IMR-90 (cell line): ENCODE results near the gene IGF1R. TPM values are rescaled to one million over a fixed set of nuclear protein-coding genes. Genes with fewer than 3 reads are reported as not detected.

Experiments
- ATAC-seq: fragments of 200-7000 bp; cut with Tn5 transposase; 2 replicates; pipeline ENCODE4 v1.9.1; 2020; ENCODE audit warnings: low read depth, mild to moderate bottlenecking, moderate library complexity
- BruUV-seq: library from RNA; stranded (reverse); fragments of 400-500 nt; replicated peaks from 2 replicates; lab custom pipeline; 2021; lab: Mats Ljungman, UMichigan
- CTCF ChIA-PET: fragments of 300-600 bp; formaldehyde crosslinking; extraction: SDS; loops from one replicate; lab custom pipeline; 2021; ENCODE audit warnings: antibody characterized with exemption; lab: Yijun Ruan, JAX
- POLR2A ChIA-PET: fragments of 300-600 bp; sonication (Branson Sonifier 250); formaldehyde crosslinking; loops from one replicate; lab custom pipeline; 2022; ENCODE audit warnings: antibody characterized with exemption; ENCODE audit not compliant: unreplicated experiment; lab: Charles Lee
- DNase-seq: peaks from one replicate; pipeline ENCODE4 v3.0.0; 2013
- H2AFZ ChIP-seq: replicated peaks from 2 replicates; pipeline ENCODE3; 2013; ENCODE audit warnings: low read length, mild to moderate bottlenecking; ENCODE audit not compliant: poor library complexity
- H2AK5ac ChIP-seq: 2 replicates; pipeline ENCODE4 v1.6.1; 2013; ENCODE audit warnings: low read depth, low read length, inconsistent platforms
- H2AK9ac ChIP-seq: replicated peaks from 2 replicates; pipeline ENCODE3; 2013; ENCODE audit warnings: mild to moderate bottlenecking, low read depth, low read length, moderate library complexity; ENCODE audit not compliant: poor library complexity
- H2BK120ac ChIP-seq: 2 replicates; pipeline ENCODE4 v1.6.1; 2013; ENCODE audit warnings: low read depth, low read length, inconsistent platforms
- H2BK15ac ChIP-seq: 3 replicates; pipeline ENCODE4 v1.6.1; 2013; ENCODE audit warnings: low read depth, low read length, inconsistent platforms
- H2BK20ac ChIP-seq: 2 replicates; pipeline ENCODE4 v1.6.1; 2013; ENCODE audit warnings: low read depth, mild to moderate bottlenecking, inconsistent platforms, low read length, moderate library complexity
- H2BK5ac ChIP-seq: 2 replicates; pipeline ENCODE4 v1.6.1; 2013; ENCODE audit warnings: mild to moderate bottlenecking, low read depth, low read length, inconsistent platforms; ENCODE audit not compliant: poor library complexity, severe bottlenecking
- H3K14ac ChIP-seq: replicated peaks from 2 replicates; pipeline ENCODE4 v1.6.1; 2013; ENCODE audit warnings: low read depth, low read length, inconsistent platforms
- H3K18ac ChIP-seq: 2 replicates; pipeline ENCODE4 v1.6.1; 2013; ENCODE audit warnings: low read depth, low read length, control low read depth
- H3K23ac ChIP-seq: 2 replicates; pipeline ENCODE4 v1.6.1; 2013; ENCODE audit warnings: low read depth, low read length, inconsistent platforms
- H3K27ac ChIP-seq: 2 replicates; pipeline ENCODE4 v1.5.1; 2013; ENCODE audit warnings: mild to moderate bottlenecking, control low read depth, low read length; ENCODE audit not compliant: insufficient read depth
- H3K27me3 ChIP-seq: 2 replicates; pipeline ENCODE4 v1.6.1; 2013; ENCODE audit warnings: low read length; ENCODE audit not compliant: control insufficient read depth, insufficient read depth
- H3K36me3 ChIP-seq: 2 replicates; pipeline ENCODE4 v1.6.1; 2013; ENCODE audit warnings: low read length, mixed read lengths; ENCODE audit not compliant: control insufficient read depth, insufficient read depth
- H3K4ac ChIP-seq: 2 replicates; pipeline ENCODE4 v1.6.1; 2013; ENCODE audit warnings: low read depth, low read length, inconsistent platforms
- H3K4me1 ChIP-seq: 2 replicates; pipeline ENCODE4 v1.6.1; 2013; ENCODE audit warnings: low read length, mixed read lengths; ENCODE audit not compliant: control insufficient read depth, insufficient read depth
- H3K4me2 ChIP-seq: 2 replicates; pipeline ENCODE4 v1.6.1; 2013; ENCODE audit warnings: low read depth, mild to moderate bottlenecking, control low read depth, low read length, moderate library complexity
- H3K4me3 ChIP-seq: 2 replicates; pipeline ENCODE4 v1.5.1; 2013; ENCODE audit warnings: low read depth, mild to moderate bottlenecking, control low read depth, low read length, moderate library complexity; ENCODE audit not compliant: insufficient read depth
- H3K56ac ChIP-seq: 2 replicates; pipeline ENCODE4 v1.6.1; 2013; ENCODE audit warnings: low read length, inconsistent platforms; ENCODE audit not compliant: insufficient read depth; ENCODE audit errors: extremely low read depth
- H3K79me1 ChIP-seq, 2 experiments: 2 replicates each; pipeline ENCODE4 v1.6.1; 2013; ENCODE audit warnings: low read length in 2 of 2, inconsistent platforms in 1 of 2, low read depth in 1 of 2
- H3K9ac ChIP-seq: 2 replicates; pipeline ENCODE4 v1.6.1; 2013; ENCODE audit warnings: low read depth, low read length, control low read depth
- H3K9me1 ChIP-seq: 2 replicates; pipeline ENCODE4 v1.6.1; 2013; ENCODE audit warnings: low read length, inconsistent platforms; ENCODE audit not compliant: insufficient read depth
- H3K9me3 ChIP-seq: 2 replicates; pipeline ENCODE4 v1.6.1; 2013; ENCODE audit warnings: low read length; ENCODE audit not compliant: control insufficient read depth, insufficient read depth
- H4K20me1 ChIP-seq: 2 replicates; pipeline ENCODE4 v1.6.1; 2013; ENCODE audit warnings: low read length, inconsistent platforms; ENCODE audit not compliant: insufficient read depth
- H4K5ac ChIP-seq: 2 replicates; pipeline ENCODE4 v1.6.1; 2013; ENCODE audit warnings: mild to moderate bottlenecking, low read depth, low read length, control low read depth
- H4K8ac ChIP-seq, 2 experiments: 2 replicates each; pipeline ENCODE4 v1.6.1; 2013; ENCODE audit warnings: low read depth in 2 of 2, low read length in 2 of 2, control low read depth in 1 of 2, inconsistent platforms in 1 of 2
- H4K91ac ChIP-seq: 2 replicates; pipeline ENCODE4 v1.6.1; 2013; ENCODE audit warnings: low read depth, low read length, inconsistent platforms; ENCODE audit not compliant: insufficient read depth
- CEBPB ChIP-seq: IDR thresholded peaks from 2 replicates; pipeline ENCODE4 v1.6.1; 2012; ENCODE audit warnings: low read depth, low read length, improper control_type of control experiment
- CHD1 ChIP-seq: IDR thresholded peaks from 2 replicates; pipeline ENCODE4 v1.6.1; 2012; ENCODE audit warnings: low read depth, low read length, improper control_type of control experiment
- WGBS, 2 experiments: methylation state at CpG; one replicate each; pipeline versions ENCODE4 v1.1.5 to v1.1.7; 2013; ENCODE audit warnings: missing lambda C conversion rate in 2 of 2; ENCODE audit not compliant: insufficient read length in 1 of 2; ENCODE audit errors: extremely low coverage in 2 of 2; 5-methylcytosine and 5-hydroxymethylcytosine counted together
- dilution Hi-C: fragments of 300-500 bp; cut with HindIII; formaldehyde crosslinking; loops from one replicate; pipeline ENCODE4 v1.14.3; 2018; ENCODE audit warnings: low sequenced_read_pairs; ENCODE audit not compliant: unreplicated experiment
- in situ Hi-C: fragments of 300-500 bp; cut with MboI; formaldehyde crosslinking; loops from 3 replicates; pipeline ENCODE4 v1.14.3; 2019; ENCODE audit warnings: low sequenced_read_pairs, inconsistent platforms, mixed read lengths
- intact Hi-C: fragments of 100-400 bp; cut with micrococcal nuclease; formaldehyde crosslinking; loops from 2 replicates; pipeline ENCODE4 v1.10.0; 2022
- polyA plus RNA-seq, 3 experiments: library from polyadenylated mRNA; depleted of rRNA; stranded (reverse); fragments of >200 nt; gene quantifications; 2 replicates each; pipeline ENCODE4 v1.2.3, GENCODE V29; 2012; ENCODE audit warnings: low replicate concordance in 1 of 3
- total RNA-seq: library from RNA; depleted of rRNA; stranded (reverse); fragments of >200 nt; gene quantifications from 2 replicates; pipeline ENCODE4 v1.2.3, GENCODE V29; 2012

Gene IGF1R
- total and polyA plus RNA-seq, 2 of the 4 experiments (the other 2 are of a cell fraction): 24.0 to 24.9 TPM

DNA sequence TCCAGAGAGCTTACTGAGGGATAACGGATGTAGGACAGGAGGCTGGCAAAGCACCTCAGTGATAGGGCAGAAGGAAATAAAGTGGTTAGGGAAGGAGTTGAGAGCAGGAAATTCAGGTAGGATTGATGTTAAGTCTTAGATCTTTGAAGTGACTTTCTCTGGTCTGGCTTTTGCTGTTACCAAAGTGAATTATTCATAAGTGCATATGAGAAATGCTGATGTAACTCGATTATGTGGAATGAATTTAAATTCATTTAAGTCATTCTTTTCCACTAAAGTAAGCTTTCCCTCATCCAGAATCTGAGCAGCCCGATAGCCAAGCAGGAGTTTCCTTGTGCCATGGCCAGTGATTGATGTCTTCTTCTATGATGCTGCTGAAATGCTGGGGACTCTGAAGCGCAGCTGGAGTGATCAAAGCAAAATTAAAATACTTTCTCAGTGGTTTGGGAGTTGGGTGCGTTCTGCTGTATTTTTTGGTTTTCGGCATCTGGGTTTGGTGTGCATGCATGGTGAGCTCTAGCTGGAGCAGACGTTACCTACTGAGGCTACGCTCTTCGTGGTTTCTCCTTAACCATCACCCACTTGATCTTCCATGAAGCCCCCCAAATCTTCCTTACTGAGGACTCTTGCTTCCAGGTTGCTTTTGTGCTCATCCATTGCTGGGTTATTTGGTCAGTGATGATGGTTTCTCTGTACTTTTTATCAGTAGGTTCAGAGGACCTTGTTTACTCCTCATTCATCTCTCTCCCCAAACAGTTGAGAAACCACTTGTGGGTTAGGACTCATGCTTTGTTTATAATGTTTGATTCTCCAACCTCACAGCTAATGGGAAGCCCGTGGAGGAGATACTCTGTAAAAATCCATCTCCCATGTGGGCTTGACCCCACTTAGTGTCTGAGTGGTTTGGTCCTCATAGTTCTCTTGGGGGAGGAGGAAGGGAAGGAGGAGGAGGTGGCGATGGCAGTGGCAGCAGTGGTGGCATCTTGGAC, 72.5 kb downstream of the IGF1R start:
- ChIA-PET CTCF (interaction anchor here (0.8 kb wide), 2 partner anchors 28 to 61 kb away, joined by 3 to 5 read pairs; no protein-coding TSS in a partner anchor), POLR2A (no interaction called here)
- no peak overlapping the region for H2AFZ ChIP-seq
- no peak overlapping the region for H3K18ac ChIP-seq
- 100% methylated on average over 1 of the region's 11 CpGs; no CpG with 5 or more reads in 1 of the 2 experiments for WGBS, 2 experiments
- BruUV-seq: no TSS peak
- 0 out of 3 replicates have a peak overlapping the region, but pooled peaks have one; percentile 13 for H2BK15ac ChIP-seq
- no peak overlapping the region for H3K27ac ChIP-seq
- peaks cover 63% of the 10 kb centered on the region for H3K9me1 ChIP-seq
- in situ Hi-C loops: no loop called here
- H3K14ac ChIP-seq: no peak overlapping the region
- intact Hi-C loops: no loop called here
- H3K4me2 ChIP-seq: peak overlapping the region; percentile 18
- no peak overlapping the region for H4K91ac ChIP-seq
- H2BK20ac ChIP-seq: 0 out of 2 replicates have a peak overlapping the region, but pooled peaks have one; percentile 2
- no peaks in the 10 kb centered on the region for H3K27me3 ChIP-seq
- dilution Hi-C loops: no loop called here
- H2BK5ac ChIP-seq: no peak overlapping the region
- H3K79me1 ChIP-seq: peaks cover 26 to 94% of the 10 kb centered on the region in 2 experiments
- H3K36me3 ChIP-seq: no peaks in the 10 kb centered on the region
- peaks cover 87% of the 10 kb centered on the region for H4K20me1 ChIP-seq
- H4K8ac ChIP-seq: no peak overlapping the region
- TF ChIP-seq CEBPB: 0 out of 2 replicates have a peak, but pooled peaks have one; percentile 43
- no peak for TF ChIP-seq CHD1
- no peak overlapping the region for H2BK120ac ChIP-seq
- H3K23ac ChIP-seq: no peak overlapping the region
- H3K9me3 ChIP-seq: no peaks in the 10 kb centered on the region
- H3K9ac ChIP-seq: no peak overlapping the region
- DNase-seq: peak; percentile 46
- no peak overlapping the region for H3K56ac ChIP-seq
- peak overlapping the region; percentile 5; the same call in 1 of the 2 replicates for H2AK5ac ChIP-seq
- no peak overlapping the region; the same call in 1 of the 2 replicates for H3K4ac ChIP-seq
- peaks cover 46% of the 10 kb centered on the region for H3K4me1 ChIP-seq
- no peak overlapping the region for H2AK9ac ChIP-seq
- H4K5ac ChIP-seq: no peak overlapping the region
- H3K4me3 ChIP-seq: no peak overlapping the region
- peak; percentile 45; the same call in 1 of the 2 replicates for ATAC-seq
